Measurements from ENCODE around the gene VIT.

Gene VIT

DNA sequence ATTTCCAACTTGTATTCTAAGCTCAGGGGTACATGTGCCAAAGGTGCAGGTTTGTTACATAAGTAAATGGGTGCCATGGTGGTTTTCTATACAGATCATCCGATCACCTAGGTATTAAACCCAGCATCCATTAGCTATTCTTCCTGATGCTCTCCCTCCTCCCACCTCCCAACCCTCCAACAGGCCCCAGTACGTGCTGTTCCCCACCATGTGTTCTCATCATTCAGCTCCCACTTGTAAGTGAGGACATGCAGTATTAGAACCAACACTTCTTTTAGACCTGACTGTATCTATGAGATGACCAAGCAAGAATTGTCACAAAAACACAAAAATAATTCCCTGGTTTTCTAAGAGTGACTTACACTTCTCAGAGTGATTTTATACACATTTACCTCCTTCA is 83.0 kb downstream of the VIT start:
- FAIRE-seq = no peak
- TF ChIP-seq POLR2A (IDR thresholded peaks at IDR 0.05; ENCODE audit: low read depth, low read length) = no peak
- DNase-seq (ENCODE audit: insufficient read length, low spot score) = no peak

DNA sequence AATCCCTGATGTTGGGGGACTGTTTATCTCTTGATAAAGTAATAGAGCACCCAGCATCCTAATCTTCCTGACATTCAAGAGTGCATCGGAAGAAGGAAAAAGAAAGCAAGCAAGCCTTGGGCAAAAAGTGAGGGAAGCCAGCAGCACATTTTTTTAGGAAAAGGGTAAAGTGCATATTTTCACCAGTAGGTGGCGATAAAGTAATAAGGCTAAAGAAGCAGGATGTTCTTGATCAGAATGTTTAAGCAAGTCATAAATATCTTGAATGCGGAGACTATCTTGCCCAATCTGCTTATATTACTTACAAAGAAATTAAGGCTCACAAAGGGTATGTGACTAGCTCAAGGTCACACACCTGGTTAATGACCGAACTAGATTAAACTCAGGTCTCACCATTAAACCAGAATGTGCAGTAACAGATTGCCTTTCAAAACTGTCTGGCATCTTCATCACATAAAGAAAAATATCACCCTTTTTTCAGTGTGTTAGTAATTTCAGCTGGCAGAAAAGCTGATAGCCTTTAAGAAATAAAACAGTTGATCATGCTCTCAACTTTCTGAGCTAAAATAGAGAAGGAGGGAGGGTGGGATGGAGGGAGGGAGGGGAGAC is 83.8 kb downstream of the VIT start:
- TF ChIP-seq POLR2A (IDR thresholded peaks at IDR 0.05; ENCODE audit: low read depth, low read length) = no peak
- peak; percentile 86 for FAIRE-seq
- DNase-seq (ENCODE audit: insufficient read length, low spot score) = peak; percentile 33

DNA sequence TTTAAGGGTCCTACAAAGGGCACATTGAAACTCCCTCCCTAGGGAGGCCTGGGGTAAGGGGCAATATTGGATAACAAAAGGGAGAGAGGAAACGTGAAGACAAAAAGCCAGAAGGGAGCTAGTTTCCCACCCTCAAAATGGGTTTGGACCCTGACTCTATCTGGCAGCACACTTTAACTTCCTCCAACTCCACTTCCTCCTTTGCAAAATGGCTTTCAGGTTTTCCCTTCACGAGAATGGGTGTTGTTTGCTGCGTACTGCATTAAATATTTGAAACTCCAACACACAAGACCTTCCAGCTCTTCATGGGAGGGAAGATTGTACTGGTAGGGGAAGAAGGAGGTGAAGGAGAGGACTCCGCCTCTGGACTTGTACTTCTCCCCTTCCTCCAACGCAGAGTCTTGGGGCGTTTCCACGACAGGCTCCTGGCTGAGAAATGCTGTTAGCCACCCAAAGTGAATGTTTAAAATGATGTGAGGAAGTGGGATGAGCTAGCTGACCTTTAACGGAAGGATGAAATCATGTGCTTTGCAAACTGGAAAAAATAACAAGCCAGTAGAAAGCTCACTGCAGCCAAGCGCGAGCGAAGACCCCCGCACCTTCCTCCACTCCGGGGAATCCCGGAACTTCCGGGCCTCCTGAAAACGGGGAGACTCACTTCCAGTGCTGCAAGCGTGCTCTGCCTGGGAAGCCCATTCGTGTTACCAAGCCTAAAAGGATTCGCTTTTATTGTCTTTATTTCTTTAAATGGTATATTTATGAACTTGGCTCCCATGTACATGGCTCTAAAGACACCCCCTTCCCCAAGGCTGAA is 85.6 kb downstream of the VIT start:
- DNase-seq (ENCODE audit: insufficient read length, low spot score) (no peak), FAIRE-seq (no peak)
- no peak for TF ChIP-seq POLR2A (IDR thresholded peaks at IDR 0.05; ENCODE audit: low read depth, low read length)

DNA sequence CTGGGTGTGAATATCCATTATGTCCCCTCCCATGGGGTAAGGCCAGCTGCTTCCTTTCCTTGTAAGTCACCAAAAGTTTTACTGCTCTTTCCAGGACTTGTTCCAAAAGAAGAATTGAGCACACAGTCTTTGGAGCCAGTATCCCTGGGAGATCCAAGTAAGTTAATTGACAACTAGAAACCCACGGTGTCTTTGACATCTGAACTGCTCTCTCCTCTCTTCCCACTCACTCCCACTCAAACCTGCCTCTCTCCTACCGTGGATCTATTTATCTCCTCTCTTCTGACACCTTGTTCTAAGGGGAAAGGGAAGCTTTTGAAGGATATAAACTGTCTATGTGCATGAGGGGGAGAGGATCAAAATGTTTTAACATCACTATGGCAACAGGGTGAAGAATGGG is 86.7 kb downstream of the VIT start:
- no peak for FAIRE-seq
- TF ChIP-seq POLR2A (IDR thresholded peaks at IDR 0.05; ENCODE audit: low read depth, low read length) = no peak
- no peak for DNase-seq (ENCODE audit: insufficient read length, low spot score)

DNA sequence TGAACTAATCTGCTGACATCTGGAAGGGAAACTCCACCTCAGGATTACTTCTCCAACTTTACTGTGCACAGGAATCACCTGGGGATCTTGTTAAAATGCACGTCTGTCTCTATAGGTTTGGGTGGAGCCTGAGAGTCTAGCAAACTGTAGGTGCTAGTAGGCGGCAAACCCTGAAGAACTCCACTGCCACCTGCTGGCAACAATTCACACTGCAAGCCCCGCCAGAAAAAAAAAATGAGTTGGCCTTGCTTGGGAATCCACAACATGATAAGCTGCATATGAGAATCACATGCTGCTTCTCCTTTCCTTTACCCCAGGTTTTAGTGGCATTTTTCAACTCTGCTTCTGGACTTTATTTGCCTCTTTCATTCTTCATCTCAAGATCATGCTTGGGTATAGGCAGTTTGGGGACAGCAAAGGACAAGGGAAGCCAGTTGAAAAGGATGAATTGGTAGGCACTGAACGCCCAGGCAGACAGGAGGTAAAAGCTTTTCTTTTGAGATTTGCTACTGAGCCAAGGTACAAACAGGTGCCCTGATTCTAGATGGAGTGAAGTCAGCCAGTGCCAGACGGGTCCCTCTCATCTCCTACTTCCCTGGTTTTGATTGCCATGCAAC is 88.8 kb downstream of the VIT start:
- FAIRE-seq = peak; percentile 62
- no peak for TF ChIP-seq POLR2A (IDR thresholded peaks at IDR 0.05; ENCODE audit: low read depth, low read length)

DNA sequence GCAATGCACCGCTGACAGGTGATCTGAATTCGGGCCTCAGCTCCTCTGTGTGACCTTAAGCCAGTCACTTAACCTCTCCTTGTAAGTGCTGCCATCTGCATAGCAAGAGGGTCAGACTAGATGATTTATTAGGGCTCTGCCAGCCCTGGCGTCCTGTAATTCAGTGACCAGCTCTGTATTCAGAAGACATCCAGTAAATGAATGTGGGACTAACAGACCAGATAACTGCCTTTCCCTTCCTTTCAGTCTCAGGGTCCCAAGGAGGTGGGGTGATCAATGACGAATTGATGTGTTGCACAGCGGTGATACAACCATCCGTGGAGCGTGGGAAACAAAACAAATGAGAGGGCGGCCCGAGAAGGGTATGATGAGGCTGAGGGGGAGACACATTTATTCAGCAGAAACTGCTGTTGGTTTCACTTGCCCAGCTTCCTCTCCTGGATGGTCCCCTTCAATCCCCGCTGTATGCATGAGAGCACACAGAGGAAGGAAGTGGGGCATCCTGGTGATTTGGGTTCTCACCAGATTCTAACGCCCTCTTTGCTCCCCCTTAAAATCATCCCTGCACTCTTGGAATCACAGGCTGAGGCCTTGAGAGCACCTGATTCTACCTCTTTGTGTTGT is 92.8 kb downstream of the VIT start:
- FAIRE-seq (no peak), DNase-seq (ENCODE audit: insufficient read length, low spot score) (no peak)
- no peak for TF ChIP-seq POLR2A (IDR thresholded peaks at IDR 0.05; ENCODE audit: low read depth, low read length)

More for the DNA sequence above, 88.8 kb downstream of the VIT start:
- peak; percentile 54 for DNase-seq (ENCODE audit: insufficient read length, low spot score)

DNA sequence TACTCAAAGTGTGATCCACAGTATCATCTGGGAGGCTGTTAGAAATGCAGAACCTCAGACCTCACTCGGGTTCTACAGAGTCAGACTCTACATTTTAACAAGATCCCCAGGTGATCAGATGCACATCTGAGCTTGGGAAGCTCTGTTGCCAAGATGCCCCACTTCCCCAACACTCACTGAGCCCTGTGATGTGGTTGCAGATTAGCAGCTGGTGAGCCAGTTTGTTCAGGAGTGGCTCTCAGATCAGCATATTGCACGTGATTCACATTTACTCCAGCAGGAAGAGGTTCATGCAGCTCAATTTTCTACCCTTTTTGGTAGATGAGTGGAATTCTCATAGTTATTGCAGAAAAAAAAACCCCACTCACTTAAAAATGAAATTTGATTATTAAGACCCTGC is 96.4 kb downstream of the VIT start:
- TF ChIP-seq POLR2A (IDR thresholded peaks at IDR 0.05; ENCODE audit: low read depth, low read length) = no peak
- DNase-seq (ENCODE audit: insufficient read length, low spot score) (no peak), FAIRE-seq (no peak)

DNA sequence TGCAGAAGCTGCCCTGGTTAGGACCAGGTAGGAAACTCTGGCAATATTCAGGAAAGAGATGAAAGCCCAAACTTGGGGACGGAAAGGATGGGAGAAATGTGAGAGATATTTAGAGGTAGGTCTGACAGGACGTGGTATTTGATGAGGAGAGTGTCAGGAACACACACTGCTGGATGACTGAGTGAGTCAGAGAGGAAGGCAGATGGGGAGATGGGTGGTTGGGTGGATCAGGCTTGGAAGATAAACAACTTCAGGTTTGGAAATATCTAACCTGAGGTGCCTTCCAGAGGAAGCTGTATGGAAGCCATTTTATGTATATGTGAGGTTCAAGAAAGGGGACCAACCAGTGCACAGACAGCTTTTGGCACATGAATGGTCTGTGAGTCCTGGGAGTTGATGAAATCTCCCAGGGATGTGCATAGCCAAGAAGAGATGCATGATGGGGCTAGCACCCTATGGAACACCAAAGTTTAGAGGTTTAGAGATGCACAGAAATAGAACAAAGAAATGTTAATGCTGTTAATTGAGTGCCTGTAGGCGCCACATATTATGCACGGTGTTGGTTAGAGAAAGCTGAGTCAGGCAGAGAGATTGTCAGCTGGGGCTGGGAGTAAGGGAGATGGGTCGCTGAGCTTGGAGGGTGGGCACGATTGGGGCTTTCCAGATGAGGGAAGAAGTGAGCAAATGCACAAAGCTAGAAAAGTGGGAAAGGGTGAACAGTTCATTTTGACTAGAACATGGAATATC is 101.0 kb downstream of the VIT start:
- DNase-seq (ENCODE audit: insufficient read length, low spot score) (no peak), FAIRE-seq (peak; percentile 30)
- no peak for TF ChIP-seq POLR2A (IDR thresholded peaks at IDR 0.05; ENCODE audit: low read depth, low read length)

DNA sequence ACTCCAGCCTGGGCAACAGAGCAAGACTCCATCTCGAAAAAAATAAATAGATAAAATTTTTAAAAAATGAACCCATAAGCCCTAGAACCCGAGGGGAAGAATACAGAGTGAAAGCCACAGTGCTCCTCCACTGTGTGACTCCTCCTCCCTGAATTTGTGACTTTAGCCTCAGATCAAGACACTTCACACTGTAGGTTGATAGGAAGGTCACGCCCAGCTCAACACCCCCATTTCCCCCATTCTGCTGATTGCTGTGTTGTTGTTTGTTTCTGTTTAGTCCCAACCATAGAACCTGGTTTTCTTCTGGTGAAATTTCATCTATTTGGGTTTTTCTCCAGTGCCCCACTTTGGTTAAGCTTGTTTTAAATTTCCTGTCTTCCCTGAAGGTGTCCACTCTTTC is 102.2 kb downstream of the VIT start:
- DNase-seq (ENCODE audit: insufficient read length, low spot score) = no peak
- FAIRE-seq = no peak

DNA sequence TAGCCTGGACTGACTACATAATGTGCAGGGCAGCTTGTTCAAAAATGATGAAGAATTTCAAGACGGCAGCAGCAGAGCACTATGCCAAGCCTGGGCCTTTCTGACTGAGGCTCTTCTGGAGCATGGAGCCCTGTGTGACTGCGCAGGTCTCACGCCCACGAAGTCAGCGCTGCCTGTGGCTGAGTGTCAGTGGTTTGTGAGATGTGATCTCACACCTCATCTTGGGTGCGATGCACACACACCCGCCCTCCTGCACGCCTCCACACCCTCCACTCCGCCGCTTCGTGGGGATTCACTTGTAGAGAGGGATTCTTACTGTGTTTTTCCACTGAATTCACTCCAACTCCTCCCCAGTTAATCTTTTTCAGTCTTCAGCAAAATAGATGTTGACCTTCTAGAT is 103.9 kb downstream of the VIT start:
- DNase-seq (ENCODE audit: insufficient read length, low spot score) = no peak
- no peak for TF ChIP-seq POLR2A (IDR thresholded peaks at IDR 0.05; ENCODE audit: low read depth, low read length)
- FAIRE-seq = no peak

More for the DNA sequence above, 102.2 kb downstream of the VIT start:
- TF ChIP-seq POLR2A (IDR thresholded peaks at IDR 0.05; ENCODE audit: low read depth, low read length) = no peak

DNA sequence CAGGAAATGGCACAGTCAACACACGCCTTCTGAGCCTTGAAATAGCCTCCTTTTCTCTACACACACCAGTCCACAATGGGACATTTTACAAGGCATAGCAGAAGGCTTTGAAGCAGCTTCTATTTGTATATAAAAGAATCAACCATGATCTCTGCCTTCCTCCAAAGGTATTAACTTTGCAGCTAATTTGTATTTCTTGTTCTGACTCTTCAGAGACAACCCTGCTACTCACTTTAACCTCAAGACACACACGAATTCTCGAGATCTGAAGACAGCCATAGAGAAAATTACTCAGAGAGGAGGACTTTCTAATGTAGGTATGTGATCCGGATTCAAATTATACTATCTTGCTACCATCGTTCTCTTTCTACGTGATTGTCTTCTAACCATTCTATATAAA is 104.6 kb downstream of the VIT start:
- TF ChIP-seq POLR2A (IDR thresholded peaks at IDR 0.05; ENCODE audit: low read depth, low read length) = no peak
- no peak for FAIRE-seq

DNA sequence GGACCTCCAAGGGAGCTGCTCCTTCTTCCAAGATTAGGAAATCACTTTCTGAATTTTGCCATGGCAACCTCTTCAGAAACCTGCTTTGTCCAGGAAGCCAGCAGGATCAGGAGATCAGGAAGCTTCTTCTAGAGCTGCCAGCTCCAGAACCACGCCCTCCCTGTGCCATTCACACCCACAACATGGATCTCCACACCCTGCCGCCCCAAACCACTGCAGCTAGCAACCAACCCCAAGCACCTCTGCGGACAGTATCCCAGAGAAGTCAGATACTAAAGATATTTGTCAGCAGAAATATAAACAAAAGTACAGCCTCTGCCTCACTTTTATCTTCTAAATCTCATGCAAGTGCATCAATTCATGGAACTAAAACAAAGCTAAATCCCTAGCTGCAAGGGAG is 106.4 kb downstream of the VIT start:
- no peak for TF ChIP-seq POLR2A (IDR thresholded peaks at IDR 0.05; ENCODE audit: low read depth, low read length)
- DNase-seq (ENCODE audit: insufficient read length, low spot score) (no peak), FAIRE-seq (no peak)

More for the DNA sequence above, 104.6 kb downstream of the VIT start:
- no peak for DNase-seq (ENCODE audit: insufficient read length, low spot score)

DNA sequence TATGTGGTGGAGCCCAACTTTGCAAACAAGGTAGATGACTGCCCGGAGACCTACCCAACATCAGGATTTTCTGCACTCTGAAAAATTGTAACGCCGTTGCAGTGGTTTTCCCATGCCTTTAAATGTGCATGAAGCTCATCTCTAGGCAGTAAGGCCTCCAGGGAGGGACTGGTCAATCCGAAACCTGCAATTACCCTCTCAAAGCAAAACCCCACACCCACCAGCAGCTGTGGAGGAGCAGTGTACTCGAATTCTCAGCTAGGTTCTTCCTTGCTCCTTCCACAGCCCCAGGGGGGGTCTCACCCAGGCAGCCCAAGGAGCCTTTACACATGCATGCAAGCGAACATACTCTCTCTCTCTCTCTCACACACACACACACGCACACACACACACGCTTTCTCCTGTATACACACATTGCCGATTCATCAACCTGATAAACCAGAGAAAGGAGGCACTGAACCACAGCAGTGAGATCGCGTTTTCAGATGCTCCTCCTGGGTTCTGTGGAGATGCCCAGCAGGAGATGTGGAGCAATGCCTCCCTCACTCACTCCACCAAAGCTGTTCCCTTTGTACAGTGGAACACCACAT is 109.2 kb downstream of the VIT start:
- no peak for DNase-seq (ENCODE audit: insufficient read length, low spot score)
- no peak for FAIRE-seq
- TF ChIP-seq POLR2A (IDR thresholded peaks at IDR 0.05; ENCODE audit: low read depth, low read length) = no peak
